GM19463 (cell line): ENCODE data around the gene LUZP4.
"Not testable (repeated sequence)": the region's sequence is repeated elsewhere in the genome, so short reads cannot be mapped to it uniquely, and the experiment has no call there.

Experiments
- ATAC-seq: cut with Tn5 transposase; IDR thresholded peaks from one replicate; pipeline ENCODE4 v1.9.1; 2021; ENCODE audit warnings: mild to moderate bottlenecking, moderate library complexity; ENCODE audit not compliant: unreplicated experiment

The LUZP4 gene

DNA sequence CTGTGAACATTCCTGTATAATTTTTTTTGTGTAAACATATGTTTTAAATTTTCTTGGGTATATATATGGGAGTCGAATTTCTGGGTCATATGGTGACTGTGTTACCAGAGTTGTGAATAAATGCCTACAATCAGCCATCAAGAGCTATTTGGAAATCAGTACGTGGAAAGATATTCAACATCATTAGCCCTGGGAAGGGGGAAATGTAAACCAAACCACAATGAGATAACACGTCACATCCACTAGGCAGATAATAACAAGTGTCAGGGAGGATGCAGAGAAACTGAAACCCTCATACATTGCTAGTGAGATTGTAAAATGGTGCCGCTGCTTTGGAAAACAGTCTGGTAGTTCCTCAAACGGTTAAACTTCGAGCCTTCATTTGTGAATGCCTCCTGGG is 43.9 kb downstream of the LUZP4 start:
- ATAC-seq = no peak

DNA sequence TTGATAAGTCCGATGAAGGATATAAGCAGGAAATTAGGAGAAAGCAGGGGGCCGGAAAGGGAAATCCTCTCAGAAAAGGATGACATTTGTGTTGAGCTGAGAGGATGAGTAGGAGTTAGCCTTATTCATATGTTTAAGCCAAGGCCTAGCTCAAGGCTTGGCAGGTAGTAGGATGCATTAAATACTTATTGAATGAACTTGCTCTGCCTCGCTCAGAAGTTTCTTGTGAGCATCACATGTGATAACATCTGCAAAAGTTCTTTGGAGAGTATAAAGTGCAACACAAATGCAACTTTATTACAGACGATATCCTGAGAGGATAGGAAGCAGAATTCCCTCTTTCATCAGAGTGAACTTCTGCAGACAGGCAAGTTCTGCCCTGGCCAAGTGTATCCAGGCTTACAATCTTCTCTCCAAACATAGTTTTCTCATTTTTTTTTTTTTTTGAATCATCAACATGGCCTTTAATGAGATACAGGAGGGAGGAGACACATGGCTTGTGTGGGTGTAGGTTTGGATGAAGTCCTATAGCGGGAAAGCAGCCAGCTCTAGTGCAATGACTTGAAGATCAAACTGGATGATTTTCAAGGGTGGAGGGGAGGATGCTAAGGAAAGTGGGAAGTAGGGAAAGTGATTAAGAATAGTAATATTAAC is 48.1 kb downstream of the LUZP4 start:
- ATAC-seq = no peak

- ATAC-seq = no peak
Measured at GRCh38 chrX:115339441-115340025, 50.0 kb downstream of the LUZP4 start.

DNA sequence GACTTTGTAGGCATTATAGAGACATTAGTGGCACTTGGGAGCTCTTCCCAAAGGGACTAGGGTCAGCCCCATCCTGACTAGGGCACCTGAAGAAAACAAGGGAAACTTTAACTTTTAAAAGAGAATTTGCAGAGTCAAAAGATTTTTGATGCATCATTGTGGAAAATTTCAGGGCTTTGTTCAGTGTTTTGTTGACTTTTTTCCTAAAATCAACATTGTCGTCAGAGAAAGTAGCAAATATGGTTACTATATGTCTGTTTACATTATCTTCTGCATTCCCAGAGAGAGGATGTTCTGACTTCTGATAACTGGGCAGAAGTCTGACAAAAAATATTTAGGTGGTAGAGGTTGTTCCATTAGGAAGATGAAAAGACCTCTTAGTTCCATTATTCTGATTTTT is 51.9 kb downstream of the LUZP4 start:
- no peak for ATAC-seq

- no peak for ATAC-seq
Measured at GRCh38 chrX:115344885-115345614, 55.5 kb downstream of the LUZP4 start.

- no peak for ATAC-seq
Measured at GRCh38 chrX:115345615-115346014, 56.1 kb downstream of the LUZP4 start.

GRCh38 chrX:115346738-115347137 is 57.2 kb downstream of the LUZP4 start:
- ATAC-seq = not testable (repeated sequence)

DNA sequence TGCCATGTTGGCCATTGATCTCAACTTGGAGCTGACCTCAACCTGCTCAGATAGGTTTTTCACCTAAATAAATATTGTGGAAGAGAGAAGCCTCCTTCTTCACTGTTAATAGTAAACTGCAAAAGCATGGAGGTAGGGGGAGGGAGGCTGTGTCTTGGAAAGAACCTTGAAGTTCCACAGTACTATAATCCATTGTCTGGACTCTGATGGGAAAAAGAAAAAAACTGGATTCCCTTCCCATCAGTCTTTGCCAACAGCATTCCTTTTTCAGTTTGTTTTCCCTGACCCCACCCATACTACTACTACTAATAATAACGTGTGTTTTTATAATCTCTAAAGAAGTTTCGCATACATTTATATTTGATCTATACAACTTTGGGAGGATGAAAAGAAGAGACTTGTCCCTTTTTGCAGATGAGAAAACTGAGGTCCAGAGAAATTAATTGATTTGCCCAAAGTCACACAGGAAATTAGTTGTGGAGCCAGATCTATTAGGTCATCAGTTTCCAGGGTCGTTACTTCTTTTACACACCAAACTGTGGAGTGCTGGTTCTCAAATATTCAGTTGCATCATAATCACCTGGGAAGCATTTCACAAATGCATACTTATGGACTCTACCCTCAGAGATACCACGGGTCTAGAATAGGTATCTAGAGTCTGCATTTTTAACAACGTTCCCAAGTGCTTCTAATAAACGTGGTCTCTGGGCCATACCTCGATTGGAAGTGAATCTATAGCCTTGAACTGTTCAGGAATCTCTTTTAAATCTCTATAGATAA is 59.1 kb downstream of the LUZP4 start:
- no peak for ATAC-seq

DNA sequence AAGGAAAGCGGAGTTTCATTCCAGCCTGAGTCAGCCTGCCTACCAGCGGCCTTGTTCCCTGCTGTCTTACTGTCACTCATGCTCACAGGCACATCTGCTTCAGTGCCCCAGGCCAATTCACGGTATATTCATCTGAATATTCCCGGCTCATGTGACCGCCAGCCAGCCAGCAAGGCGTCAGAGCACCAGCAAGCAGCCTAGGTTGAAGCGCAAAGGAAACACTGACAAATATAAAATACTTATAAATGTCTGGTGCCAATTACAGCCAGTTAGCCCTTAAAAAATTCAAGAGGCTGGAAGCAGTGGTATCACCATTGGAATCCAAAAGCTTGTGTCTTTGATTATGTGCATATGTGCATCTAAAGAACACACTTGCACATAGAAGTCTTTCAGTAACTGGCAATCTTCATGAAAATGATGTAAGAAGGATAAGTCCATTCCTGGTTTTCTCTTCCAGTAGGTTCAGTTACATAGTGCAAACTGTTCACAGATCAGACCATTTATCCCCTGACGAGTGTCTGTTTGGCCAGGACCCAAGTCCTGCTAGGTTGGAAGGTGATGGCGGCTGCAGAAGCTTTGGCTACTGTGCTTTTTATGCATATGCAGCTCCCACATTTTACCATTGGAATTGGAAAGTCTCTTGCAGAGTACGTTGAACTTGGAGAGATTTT is 61.3 kb downstream of the LUZP4 start:
- no peak for ATAC-seq

DNA sequence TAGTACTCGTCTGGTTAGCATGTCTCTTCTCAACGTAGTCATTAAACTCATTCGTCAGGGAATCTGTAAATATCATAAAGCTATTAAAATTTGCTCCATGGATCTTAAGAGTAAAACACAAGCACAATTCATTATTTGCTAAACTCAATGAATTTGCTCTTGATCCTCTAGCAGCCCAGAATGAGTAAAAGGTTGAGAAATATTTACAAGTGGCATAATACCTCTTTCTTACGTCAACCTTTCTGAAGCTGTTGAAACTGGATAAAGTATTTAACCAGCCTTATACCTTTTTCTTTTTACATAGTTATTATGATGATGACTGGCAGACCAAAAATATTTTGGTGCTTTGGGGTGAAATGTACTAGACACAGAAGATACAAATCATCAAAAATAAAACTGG is 66.9 kb downstream of the LUZP4 start:
- ATAC-seq = no peak
